HCT116 (cell line): ENCODE data around the gene MCCD1. TPM values are rescaled to one million over a fixed set of nuclear protein-coding genes. Genes with fewer than 3 reads are reported as not detected.

Experiments
- ATAC-seq: fragments of 200-7000 bp; cut with Tn5 transposase; 2 replicates; pipeline ENCODE4 v1.9.1; 2020; ENCODE audit warnings: mild to moderate bottlenecking, moderate library complexity
- BruUV-seq: library from RNA; stranded (reverse); fragments of 400-500 nt; replicated peaks from 2 replicates; lab custom pipeline; 2021; lab: Mats Ljungman, UMichigan
- CTCF ChIA-PET: fragments of 300-600 bp; sonication (Branson Sonifier 250); formaldehyde crosslinking; loops from one replicate; lab custom pipeline; 2021; ENCODE audit warnings: antibody characterized with exemption; lab: Charles Lee
- POLR2A ChIA-PET: fragments of 300-600, 350-600 bp; sonication (Branson Sonifier 250); formaldehyde crosslinking; loops from one replicate; lab custom pipeline; 2021; ENCODE audit warnings: antibody characterized with exemption; lab: Charles Lee
- RAD21 ChIA-PET, 2 experiments: fragments of 300-600 bp; sonication (Branson Sonifier 250); formaldehyde crosslinking; loops; one replicate each; lab custom pipeline; 2023; ENCODE audit warnings: low total read pairs in 2 of 2; ENCODE audit not compliant: uncharacterized antibody in 2 of 2, unreplicated experiment in 2 of 2, low non-redundant PET in 1 of 2; lab: Charles Lee
- DNase-seq: peaks from one replicate; pipeline ENCODE4 v3.0.0-alpha.2; 2010; ENCODE audit warnings: low read depth, low spot score
- H2AFZ ChIP-seq: fragments of 200-600 bp; shearing (Covaris generic), sonication (generic); 2 replicates; pipeline ENCODE4 v1.6.1; 2017; ENCODE audit warnings: low read depth, mixed run types, mixed read lengths, antibody characterized with exemption, low read length; ENCODE audit not compliant: poor library complexity, severe bottlenecking
- H3K27ac ChIP-seq: 2 replicates; pipeline ENCODE4 v1.5.1; 2012; ENCODE audit warnings: low read depth, low read length
- H3K27me3 ChIP-seq: fragments of 200-600 bp; sonication (generic); 2 replicates; pipeline ENCODE4 v1.6.1; 2016; ENCODE audit warnings: mixed run types, low read length, mixed read lengths; ENCODE audit not compliant: insufficient read depth
- H3K36me3 ChIP-seq, 2 experiments: fragments of 200-500 bp in 1 of 2; fragments of 200-600 bp in 1 of 2; sonication (Bioruptor generic) in 1 of 2; sonication (generic) in 1 of 2; 2 replicates each; pipeline versions ENCODE4 v1.5.1 to v1.6.1; 2014 to 2016; ENCODE audit warnings: low read length in 2 of 2, inconsistent platforms in 1 of 2, mixed read lengths in 1 of 2, mixed run types in 1 of 2; ENCODE audit not compliant: insufficient read depth in 2 of 2, control insufficient read depth in 1 of 2
- H3K4me1 ChIP-seq, 2 experiments: fragments of 200-600 bp in 1 of 2; sonication (generic) in 1 of 2; 2 replicates each; pipeline versions ENCODE4 v1.5.1 to v1.6.1; 2012 to 2017; ENCODE audit warnings: low read length in 2 of 2, inconsistent platforms in 1 of 2, mild to moderate bottlenecking in 1 of 2, mixed read lengths in 1 of 2, mixed run types in 1 of 2, moderate library complexity in 1 of 2; ENCODE audit not compliant: insufficient read depth in 2 of 2, control insufficient read depth in 1 of 2
- H3K4me2 ChIP-seq: fragments of 200-600 bp; sonication (generic); 2 replicates; pipeline ENCODE4 v1.6.1; 2017; ENCODE audit warnings: mixed run types, low read length, mixed read lengths
- H3K4me3 ChIP-seq, 2 experiments: fragments of 200-600 bp in 1 of 2; sonication (generic) in 1 of 2; replicated peaks in 1 of 2; 2 replicates each; pipeline ENCODE4 v1.5.1; 2011 to 2016; ENCODE audit warnings: low read length in 2 of 2, control low read depth in 1 of 2, low read depth in 1 of 2, mild to moderate bottlenecking in 1 of 2, mixed read lengths in 1 of 2, mixed run types in 1 of 2
- H3K79me2 ChIP-seq: fragments of 200-600 bp; sonication (generic); 2 replicates; pipeline ENCODE4 v1.6.1; 2017; ENCODE audit warnings: mild to moderate bottlenecking, mixed run types, low read length, moderate library complexity, mixed read lengths; ENCODE audit not compliant: insufficient read depth
- H3K9ac ChIP-seq: fragments of 200-600 bp; sonication (generic); 2 replicates; pipeline ENCODE4 v1.6.1; 2016; ENCODE audit warnings: low read length, mixed read lengths
- H3K9me2 ChIP-seq: fragments of 200-600 bp; sonication (generic), shearing (Covaris generic); 2 replicates; pipeline ENCODE4 v1.6.1; 2017; ENCODE audit warnings: mixed run types, mild to moderate bottlenecking, moderate library complexity; ENCODE audit not compliant: insufficient read depth
- H3K9me3 ChIP-seq, 2 experiments: fragments of 200-500 bp in 1 of 2; fragments of 200-600 bp in 1 of 2; sonication (Bioruptor generic) in 1 of 2; sonication (generic) in 1 of 2; 2 replicates each; pipeline ENCODE4 v1.6.1; 2014 to 2017; ENCODE audit warnings: low read length in 2 of 2, mixed read lengths in 2 of 2, inconsistent platforms in 1 of 2, low read depth in 1 of 2, mild to moderate bottlenecking in 1 of 2, mixed run types in 1 of 2, moderate library complexity in 1 of 2; ENCODE audit not compliant: control insufficient read depth in 1 of 2, insufficient read depth in 1 of 2
- H4K20me1 ChIP-seq: fragments of 200-600 bp; sonication (generic), shearing (Covaris generic); 2 replicates; pipeline ENCODE4 v1.6.1; 2017; ENCODE audit warnings: mixed run types, mild to moderate bottlenecking, moderate library complexity; ENCODE audit not compliant: insufficient read depth
- CBX3 ChIP-seq: IDR thresholded peaks from 2 replicates; pipeline ENCODE4 v1.6.1; 2012; ENCODE audit warnings: low read depth
- EGR1 ChIP-seq: IDR thresholded peaks from 2 replicates; pipeline ENCODE4 v1.6.1; 2012; ENCODE audit warnings: low read depth
- ELF1 ChIP-seq: IDR thresholded peaks from 2 replicates; pipeline ENCODE4 v1.6.1; 2012; ENCODE audit warnings: low read depth, borderline replicate concordance
- EZH2 ChIP-seq: fragments of 200-600 bp; sonication (generic); IDR thresholded peaks from 2 replicates; pipeline ENCODE4 v1.6.1; 2017; ENCODE audit warnings: antibody characterized with exemption, mixed run types
- POLR2A ChIP-seq: IDR thresholded peaks from 2 replicates; pipeline ENCODE4 v1.7.0; 2011; ENCODE audit warnings: borderline replicate concordance; ENCODE audit not compliant: insufficient read depth, insufficient read length; ENCODE audit errors: extremely low read depth
- SIN3A ChIP-seq: IDR thresholded peaks from 2 replicates; pipeline ENCODE4 v1.6.1; 2012; ENCODE audit warnings: low read depth
- SP1 ChIP-seq: IDR thresholded peaks from 2 replicates; pipeline ENCODE4 v1.6.1; 2012; ENCODE audit warnings: low read depth
- ZFX ChIP-seq: fragments of 450-650 bp; IDR thresholded peaks from 2 replicates; pipeline ENCODE4 v1.6.1; 2017
- ZNF274 ChIP-seq: fragments of 200-500 bp; sonication (Bioruptor generic); IDR thresholded peaks from 2 replicates; pipeline ENCODE4 v1.6.1; 2014; ENCODE audit warnings: mild to moderate bottlenecking, low read depth, low read length, inconsistent platforms
- intact Hi-C: fragments of 100-400 bp; cut with micrococcal nuclease; formaldehyde crosslinking; loops from 2 replicates; pipeline ENCODE4 v1.10.0; 2022
- total RNA-seq: library from RNA; stranded (reverse); gene quantifications from one replicate; pipeline ENCODE4 v1.2.1, GENCODE V29; 2021; ENCODE audit not compliant: unreplicated experiment
- TF ChIP-seq, protein P1 (sequence below): IDR thresholded peaks from 2 replicates; pipeline ENCODE4 v1.6.1; 2012; ENCODE audit warnings: low read depth
- TF ChIP-seq, protein P2 (sequence below): IDR thresholded peaks from 2 replicates; pipeline ENCODE4 v1.6.1; 2012
- TF ChIP-seq, protein P3 (sequence below): IDR thresholded peaks from 2 replicates; pipeline ENCODE4 v1.6.1; 2011; ENCODE audit warnings: mild to moderate bottlenecking, low read length, moderate library complexity; ENCODE audit not compliant: insufficient replicate concordance; ENCODE audit errors: extremely low read depth

MCCD1 gene
- total RNA-seq, 1 experiment from 2014 or later: not detected

DNA sequence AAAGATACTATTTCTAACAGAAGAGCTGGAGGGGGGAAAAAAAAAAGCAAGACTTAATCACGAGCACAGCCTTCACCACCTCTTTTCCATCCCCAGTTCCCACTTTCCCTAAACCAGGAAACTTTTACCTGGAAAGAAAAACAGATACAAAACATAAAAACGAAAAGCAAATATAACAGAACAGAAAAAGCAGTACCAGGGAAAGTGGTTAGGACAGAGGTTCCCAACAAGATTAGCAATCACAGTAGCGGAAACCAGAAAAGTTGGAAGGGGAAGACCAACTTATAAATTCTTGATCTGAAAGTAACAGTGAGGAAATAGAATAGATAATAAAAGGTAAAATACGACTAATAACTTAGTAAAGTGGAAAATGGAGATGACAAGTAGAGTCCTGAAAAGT, 11.9 kb downstream of the MCCD1 start:
- H2AFZ ChIP-seq: no peak overlapping the region
- peak overlapping the region; percentile 97 for H3K9ac ChIP-seq
- ChIA-PET CTCF (interaction anchor here (1.3 kb wide), 1 partner anchor 58 kb away, joined by 8 read pairs; no protein-coding TSS in a partner anchor), POLR2A (interaction anchor here (0.7 to 2.1 kb wide), 7 partner anchors 11 to 1666 kb away, joined by 3 to 10 read pairs (median 5); no protein-coding TSS in a partner anchor), RAD21 (interaction anchor here in 1 of 2 experiments (1.7 kb wide), 1 partner anchor 58 kb away, joined by 5 read pairs; no protein-coding TSS in a partner anchor)
- no TSS peak for BruUV-seq
- peak overlapping the region; percentile 85 for H3K4me2 ChIP-seq
- intact Hi-C loops: loop anchor here (10.0 kb wide), 1 partner anchor 294 kb away; no protein-coding TSS in a partner anchor
- H3K27ac ChIP-seq: peak overlapping the region; percentile 96
- H3K4me3 ChIP-seq: peak overlapping the region; percentile 85 to 98
- H3K36me3 ChIP-seq: peaks cover 44 to 47% of the 10 kb centered on the region in 2 experiments
- H3K4me1 ChIP-seq: peaks cover 14 to 26% of the 10 kb centered on the region in 2 experiments
- H4K20me1 ChIP-seq: peaks cover 32% of the 10 kb centered on the region; the same call in 1 of the 2 replicates
- no peaks in the 10 kb centered on the region for H3K9me2 ChIP-seq
- DNase-seq (no peak), ATAC-seq (no peak)
- H3K27me3 ChIP-seq: no peaks in the 10 kb centered on the region
- H3K79me2 ChIP-seq: peaks cover 69% of the 10 kb centered on the region
- TF ChIP-seq SIN3A (no peak), POLR2A (no peak), ZFX (no peak)
- no peaks in the 10 kb centered on the region for H3K9me3 ChIP-seq

DNA sequence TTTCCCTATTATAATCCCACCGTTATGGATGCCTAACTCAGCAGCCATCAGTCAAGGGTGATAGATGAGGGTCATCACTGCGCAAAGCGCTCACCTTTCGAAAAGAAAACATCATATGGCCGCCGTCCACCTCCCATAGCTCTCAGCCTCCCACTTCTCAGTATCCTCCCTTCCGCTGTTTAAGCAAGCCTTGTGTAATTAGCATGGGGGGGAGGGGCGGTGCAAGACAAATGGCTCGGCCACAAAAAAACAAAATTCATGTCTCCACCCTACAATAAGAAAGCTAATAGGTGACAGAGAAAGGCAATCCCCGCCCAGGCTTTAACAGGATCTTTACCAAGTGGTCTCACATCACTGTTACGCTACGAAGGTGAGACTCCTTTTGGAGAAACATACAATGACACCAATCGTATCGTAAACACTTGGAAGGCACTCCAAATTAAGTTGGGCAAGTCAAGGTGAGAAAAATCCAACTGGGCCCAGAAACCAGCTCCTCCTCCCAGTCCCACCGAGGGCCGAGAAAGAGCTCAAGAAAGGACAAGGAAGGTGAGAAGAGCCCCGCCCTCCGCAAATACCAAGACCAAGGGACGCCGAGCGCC, 12.4 kb downstream of the MCCD1 start:
- Histone ChIP-seq H3K27me3 (no peaks in the 10 kb centered on the region), H3K9me2 (no peaks in the 10 kb centered on the region), H2AFZ (no peak overlapping the region), H3K4me3 (peak overlapping the region; percentile 85 to 98), H3K9me3 (no peaks in the 10 kb centered on the region), H3K4me2 (peak overlapping the region; percentile 85), H3K79me2 (peaks cover 64% of the 10 kb centered on the region), H3K36me3 (peaks cover 39 to 42% of the 10 kb centered on the region in 2 experiments), H3K4me1 (peaks cover 17 to 29% of the 10 kb centered on the region in 2 experiments), H3K27ac (peak overlapping the region; percentile 96), H4K20me1 (peaks cover 29% of the 10 kb centered on the region; the same call in 1 of the 2 replicates), H3K9ac (peak overlapping the region; percentile 97)
- RAD21 ChIA-PET: interaction anchor here (0.8 to 1.7 kb wide), 2 partner anchors 57 to 58 kb away, joined by 3 to 5 read pairs; no protein-coding TSS in a partner anchor
- TSS peak; percentile 67 for BruUV-seq
- DNase-seq (no peak), ATAC-seq (no peak; the same call in 1 of the 2 replicates)
- intact Hi-C loops: loop anchor here (10.0 kb wide), 1 partner anchor 294 kb away; no protein-coding TSS in a partner anchor
- POLR2A ChIA-PET: interaction anchor here (0.8 to 2.4 kb wide), 15 partner anchors 10 to 197 kb away, joined by 4 to 10 read pairs (median 5); partner anchors contain the start of genes C6orf47, CSNK2B, GPANK1 and MCCD1
- CTCF ChIA-PET: interaction anchor here (1.2 to 1.3 kb wide), 2 partner anchors 45 to 58 kb away, joined by 5 to 8 read pairs; no protein-coding TSS in a partner anchor
- no peak for TF ChIP-seq SP1
- no peak for TF ChIP-seq CBX3
- TF ChIP-seq ZNF274: no peak
- TF ChIP-seq, protein P1, sequence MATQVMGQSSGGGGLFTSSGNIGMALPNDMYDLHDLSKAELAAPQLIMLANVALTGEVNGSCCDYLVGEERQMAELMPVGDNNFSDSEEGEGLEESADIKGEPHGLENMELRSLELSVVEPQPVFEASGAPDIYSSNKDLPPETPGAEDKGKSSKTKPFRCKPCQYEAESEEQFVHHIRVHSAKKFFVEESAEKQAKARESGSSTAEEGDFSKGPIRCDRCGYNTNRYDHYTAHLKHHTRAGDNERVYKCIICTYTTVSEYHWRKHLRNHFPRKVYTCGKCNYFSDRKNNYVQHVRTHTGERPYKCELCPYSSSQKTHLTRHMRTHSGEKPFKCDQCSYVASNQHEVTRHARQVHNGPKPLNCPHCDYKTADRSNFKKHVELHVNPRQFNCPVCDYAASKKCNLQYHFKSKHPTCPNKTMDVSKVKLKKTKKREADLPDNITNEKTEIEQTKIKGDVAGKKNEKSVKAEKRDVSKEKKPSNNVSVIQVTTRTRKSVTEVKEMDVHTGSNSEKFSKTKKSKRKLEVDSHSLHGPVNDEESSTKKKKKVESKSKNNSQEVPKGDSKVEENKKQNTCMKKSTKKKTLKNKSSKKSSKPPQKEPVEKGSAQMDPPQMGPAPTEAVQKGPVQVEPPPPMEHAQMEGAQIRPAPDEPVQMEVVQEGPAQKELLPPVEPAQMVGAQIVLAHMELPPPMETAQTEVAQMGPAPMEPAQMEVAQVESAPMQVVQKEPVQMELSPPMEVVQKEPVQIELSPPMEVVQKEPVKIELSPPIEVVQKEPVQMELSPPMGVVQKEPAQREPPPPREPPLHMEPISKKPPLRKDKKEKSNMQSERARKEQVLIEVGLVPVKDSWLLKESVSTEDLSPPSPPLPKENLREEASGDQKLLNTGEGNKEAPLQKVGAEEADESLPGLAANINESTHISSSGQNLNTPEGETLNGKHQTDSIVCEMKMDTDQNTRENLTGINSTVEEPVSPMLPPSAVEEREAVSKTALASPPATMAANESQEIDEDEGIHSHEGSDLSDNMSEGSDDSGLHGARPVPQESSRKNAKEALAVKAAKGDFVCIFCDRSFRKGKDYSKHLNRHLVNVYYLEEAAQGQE: no peak
- TF ChIP-seq, protein P2, sequence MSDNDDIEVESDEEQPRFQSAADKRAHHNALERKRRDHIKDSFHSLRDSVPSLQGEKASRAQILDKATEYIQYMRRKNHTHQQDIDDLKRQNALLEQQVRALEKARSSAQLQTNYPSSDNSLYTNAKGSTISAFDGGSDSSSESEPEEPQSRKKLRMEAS: no peak
- no peak for TF ChIP-seq EZH2
- TF ChIP-seq ELF1: no peak
- no peak for TF ChIP-seq EGR1
- TF ChIP-seq, protein P3, sequence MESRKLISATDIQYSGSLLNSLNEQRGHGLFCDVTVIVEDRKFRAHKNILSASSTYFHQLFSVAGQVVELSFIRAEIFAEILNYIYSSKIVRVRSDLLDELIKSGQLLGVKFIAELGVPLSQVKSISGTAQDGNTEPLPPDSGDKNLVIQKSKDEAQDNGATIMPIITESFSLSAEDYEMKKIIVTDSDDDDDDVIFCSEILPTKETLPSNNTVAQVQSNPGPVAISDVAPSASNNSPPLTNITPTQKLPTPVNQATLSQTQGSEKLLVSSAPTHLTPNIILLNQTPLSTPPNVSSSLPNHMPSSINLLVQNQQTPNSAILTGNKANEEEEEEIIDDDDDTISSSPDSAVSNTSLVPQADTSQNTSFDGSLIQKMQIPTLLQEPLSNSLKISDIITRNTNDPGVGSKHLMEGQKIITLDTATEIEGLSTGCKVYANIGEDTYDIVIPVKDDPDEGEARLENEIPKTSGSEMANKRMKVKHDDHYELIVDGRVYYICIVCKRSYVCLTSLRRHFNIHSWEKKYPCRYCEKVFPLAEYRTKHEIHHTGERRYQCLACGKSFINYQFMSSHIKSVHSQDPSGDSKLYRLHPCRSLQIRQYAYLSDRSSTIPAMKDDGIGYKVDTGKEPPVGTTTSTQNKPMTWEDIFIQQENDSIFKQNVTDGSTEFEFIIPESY: no peak
